Stimulated activated naive B cell treated with anti-CD40 and anti-IgM and Interleukin-4, amounts not matched to agents 10 μg/mL and 1 μg/mL and 100 μg/mL, for 72 hours (primary cell): ENCODE data around the gene APBA1.

ENCODE experiments used
- ATAC-seq, 2 donors: fragments of 150-1000 bp; cut with Tn5 transposase; replicated peaks; 2 replicates each; pipeline ENCODE4 v1.10.0; 2021; ENCODE audit warnings: moderate library complexity in 1 of 2
- DNase-seq: peaks from one replicate; pipeline ENCODE4 v3.0.0; 2021
- H3K27ac Mint-ChIP-seq: one replicate; pipeline ENCODE4 v1.8.0; 2022; ENCODE audit warnings: mild to moderate bottlenecking, mixed read lengths
- H3K27me3 Mint-ChIP-seq, 2 donors: one replicate each; pipeline ENCODE4 v1.8.0; 2022; ENCODE audit warnings: mixed read lengths in 2 of 2
- H3K36me3 Mint-ChIP-seq, 2 donors: one replicate each; pipeline ENCODE4 v1.8.0; 2022; ENCODE audit warnings: mixed read lengths in 2 of 2, mild to moderate bottlenecking in 1 of 2
- H3K4me1 Mint-ChIP-seq, 2 donors: one replicate each; pipeline ENCODE4 v1.8.0; 2022; ENCODE audit warnings: mixed read lengths in 2 of 2, mild to moderate bottlenecking in 1 of 2
- H3K4me3 Mint-ChIP-seq, 2 donors: one replicate each; pipeline ENCODE4 v1.8.0; 2022; ENCODE audit warnings: mild to moderate bottlenecking in 2 of 2, mixed read lengths in 2 of 2, moderate library complexity in 1 of 2
- H3K9me3 Mint-ChIP-seq, 2 donors: one replicate each; pipeline ENCODE4 v1.8.0; 2022; ENCODE audit warnings: mixed read lengths in 2 of 2, mild to moderate bottlenecking in 1 of 2

The APBA1 gene

GRCh38 chr9:69466151-69466550, 206.0 kb downstream of the APBA1 start:
- H3K27me3 Mint-ChIP-seq = no peaks in the 10 kb centered on the region
- no peaks in the 10 kb centered on the region for H3K9me3 Mint-ChIP-seq
- DNase-seq (no peak), ATAC-seq (no peak)
- no peaks in the 10 kb centered on the region for H3K4me1 Mint-ChIP-seq
- H3K27ac Mint-ChIP-seq = no peak overlapping the region
- H3K36me3 Mint-ChIP-seq = no peaks in the 10 kb centered on the region
- no peak overlapping the region for H3K4me3 Mint-ChIP-seq

GRCh38 chr9:69465473-69465872, 206.7 kb downstream of the APBA1 start:
- Mint-ChIP-seq H3K9me3 (no peaks in the 10 kb centered on the region), H3K4me3 (no peak overlapping the region), H3K27ac (no peak overlapping the region), H3K36me3 (no peaks in the 10 kb centered on the region), H3K4me1 (no peaks in the 10 kb centered on the region), H3K27me3 (no peaks in the 10 kb centered on the region)
- no peak for DNase-seq
- no peak for ATAC-seq

- Mint-ChIP-seq H3K4me3 (no peak overlapping the region), H3K4me1 (no peaks in the 10 kb centered on the region)
- no peak for DNase-seq
Measured at GRCh38 chr9:69463497-69464068, 208.6 kb downstream of the APBA1 start.

GRCh38 chr9:69462394-69462793, 209.8 kb downstream of the APBA1 start:
- H3K27ac Mint-ChIP-seq = no peak overlapping the region
- DNase-seq (no peak), ATAC-seq (no peak)
- no peaks in the 10 kb centered on the region for H3K36me3 Mint-ChIP-seq
- no peaks in the 10 kb centered on the region for H3K4me1 Mint-ChIP-seq
- no peak overlapping the region for H3K4me3 Mint-ChIP-seq
- H3K27me3 Mint-ChIP-seq = no peaks in the 10 kb centered on the region
- H3K9me3 Mint-ChIP-seq = no peaks in the 10 kb centered on the region

More at GRCh38 chr9:69463497-69464068, 208.6 kb downstream of the APBA1 start:
- H3K27ac Mint-ChIP-seq = no peak overlapping the region
- no peak for ATAC-seq
- H3K36me3 Mint-ChIP-seq = no peaks in the 10 kb centered on the region
- no peaks in the 10 kb centered on the region for H3K27me3 Mint-ChIP-seq
- no peaks in the 10 kb centered on the region for H3K9me3 Mint-ChIP-seq

- no peak overlapping the region for H3K27ac Mint-ChIP-seq
- H3K36me3 Mint-ChIP-seq = no peaks in the 10 kb centered on the region
- no peaks in the 10 kb centered on the region for H3K4me1 Mint-ChIP-seq
- H3K27me3 Mint-ChIP-seq = no peaks in the 10 kb centered on the region
- no peak for ATAC-seq
- H3K9me3 Mint-ChIP-seq = no peaks in the 10 kb centered on the region
- H3K4me3 Mint-ChIP-seq = no peak overlapping the region
- no peak for DNase-seq
Measured at GRCh38 chr9:69461103-69461887, 210.9 kb downstream of the APBA1 start.

- Mint-ChIP-seq H3K4me1 (no peaks in the 10 kb centered on the region), H3K27ac (no peak overlapping the region), H3K4me3 (no peak overlapping the region), H3K36me3 (no peaks in the 10 kb centered on the region), H3K27me3 (no peaks in the 10 kb centered on the region), H3K9me3 (no peaks in the 10 kb centered on the region)
- ATAC-seq = no peak
- DNase-seq = no peak
Measured at GRCh38 chr9:69460012-69460411, 212.2 kb downstream of the APBA1 start.

GRCh38 chr9:69458176-69458575, 214.0 kb downstream of the APBA1 start:
- H3K27ac Mint-ChIP-seq = no peak overlapping the region
- ATAC-seq (no peak), DNase-seq (no peak)
- H3K27me3 Mint-ChIP-seq = no peaks in the 10 kb centered on the region
- no peak overlapping the region for H3K4me3 Mint-ChIP-seq
- H3K36me3 Mint-ChIP-seq = no peaks in the 10 kb centered on the region
- H3K9me3 Mint-ChIP-seq = no peaks in the 10 kb centered on the region
- no peaks in the 10 kb centered on the region for H3K4me1 Mint-ChIP-seq

- Mint-ChIP-seq H3K27me3 (no peaks in the 10 kb centered on the region), H3K4me1 (no peaks in the 10 kb centered on the region), H3K36me3 (no peaks in the 10 kb centered on the region), H3K27ac (no peak overlapping the region), H3K4me3 (no peak overlapping the region), H3K9me3 (no peaks in the 10 kb centered on the region)
- no peak for ATAC-seq
- no peak for DNase-seq
Measured at GRCh38 chr9:69456201-69456600, 216.0 kb downstream of the APBA1 start.

- H3K4me1 Mint-ChIP-seq = no peaks in the 10 kb centered on the region
Measured at GRCh38 chr9:69455311-69455710, 216.9 kb downstream of the APBA1 start.

GRCh38 chr9:69454321-69454720, 217.8 kb downstream of the APBA1 start:
- Mint-ChIP-seq H3K27ac (no peak overlapping the region), H3K36me3 (no peaks in the 10 kb centered on the region), H3K27me3 (no peaks in the 10 kb centered on the region), H3K4me3 (no peak overlapping the region), H3K9me3 (no peaks in the 10 kb centered on the region), H3K4me1 (no peaks in the 10 kb centered on the region)
- ATAC-seq (no peak), DNase-seq (no peak)

More at GRCh38 chr9:69455311-69455710, 216.9 kb downstream of the APBA1 start:
- Mint-ChIP-seq H3K9me3 (no peaks in the 10 kb centered on the region), H3K36me3 (no peaks in the 10 kb centered on the region), H3K27ac (no peak overlapping the region), H3K27me3 (no peaks in the 10 kb centered on the region), H3K4me3 (no peak overlapping the region)
- DNase-seq (no peak), ATAC-seq (no peak)

- Mint-ChIP-seq H3K27ac (no peak overlapping the region), H3K27me3 (no peaks in the 10 kb centered on the region), H3K36me3 (no peaks in the 10 kb centered on the region), H3K4me1 (no peaks in the 10 kb centered on the region), H3K9me3 (no peaks in the 10 kb centered on the region), H3K4me3 (no peak overlapping the region)
- no peak for DNase-seq
- ATAC-seq = no peak
Measured at GRCh38 chr9:69453746-69454145, 218.4 kb downstream of the APBA1 start.

- ATAC-seq = no peak
- Mint-ChIP-seq H3K27me3 (peaks cover 0 to 5% of the 10 kb centered on the region in 2 donors), H3K36me3 (peaks cover 0 to 2% of the 10 kb centered on the region in 2 donors), H3K27ac (no peak overlapping the region), H3K4me3 (no peak overlapping the region), H3K4me1 (no peaks in the 10 kb centered on the region), H3K9me3 (peaks cover 0 to under 1% of the 10 kb centered on the region in 2 donors)
- no peak for DNase-seq
Measured at GRCh38 chr9:69452110-69452782, 219.9 kb downstream of the APBA1 start.

- peaks cover 0 to 2% of the 10 kb centered on the region in 2 donors for H3K9me3 Mint-ChIP-seq
- DNase-seq = no peak
- H3K4me3 Mint-ChIP-seq = no peak overlapping the region
- ATAC-seq = no peak
- no peak overlapping the region for H3K27ac Mint-ChIP-seq
- H3K27me3 Mint-ChIP-seq = peaks cover 5 to 19% of the 10 kb centered on the region in 2 donors
- peaks cover 0 to 3% of the 10 kb centered on the region in 2 donors for H3K36me3 Mint-ChIP-seq
- H3K4me1 Mint-ChIP-seq = no peaks in the 10 kb centered on the region
Measured at GRCh38 chr9:69446496-69446895, 225.7 kb downstream of the APBA1 start.

GRCh38 chr9:69445251-69445650, 226.9 kb downstream of the APBA1 start:
- no peak for ATAC-seq
- H3K27ac Mint-ChIP-seq = no peak overlapping the region
- peaks cover 5 to 21% of the 10 kb centered on the region in 2 donors for H3K27me3 Mint-ChIP-seq
- no peak for DNase-seq
- H3K4me1 Mint-ChIP-seq = no peaks in the 10 kb centered on the region
- H3K36me3 Mint-ChIP-seq = peaks cover 0 to 3% of the 10 kb centered on the region in 2 donors
- H3K4me3 Mint-ChIP-seq = no peak overlapping the region
- H3K9me3 Mint-ChIP-seq = peaks cover 0 to 2% of the 10 kb centered on the region in 2 donors

- Mint-ChIP-seq H3K4me1 (no peaks in the 10 kb centered on the region), H3K27ac (no peak overlapping the region), H3K4me3 (no peak overlapping the region), H3K9me3 (peaks cover 0 to 2% of the 10 kb centered on the region in 2 donors), H3K27me3 (peaks cover 5 to 21% of the 10 kb centered on the region in 2 donors), H3K36me3 (peaks cover 0 to 3% of the 10 kb centered on the region in 2 donors)
- ATAC-seq (no peak), DNase-seq (no peak)
Measured at GRCh38 chr9:69444791-69445190, 227.4 kb downstream of the APBA1 start.
